ENCODE measurements around the gene ADRA2B. TPM values are rescaled to one million over a fixed set of nuclear protein-coding genes. Genes with fewer than 3 reads are reported as not detected.

ADRA2B gene
- total and polyA plus RNA-seq, 2 donors (not counting 3 experiments of a cell fraction or from before 2014, with no cell fraction given), result not detected

DNA sequence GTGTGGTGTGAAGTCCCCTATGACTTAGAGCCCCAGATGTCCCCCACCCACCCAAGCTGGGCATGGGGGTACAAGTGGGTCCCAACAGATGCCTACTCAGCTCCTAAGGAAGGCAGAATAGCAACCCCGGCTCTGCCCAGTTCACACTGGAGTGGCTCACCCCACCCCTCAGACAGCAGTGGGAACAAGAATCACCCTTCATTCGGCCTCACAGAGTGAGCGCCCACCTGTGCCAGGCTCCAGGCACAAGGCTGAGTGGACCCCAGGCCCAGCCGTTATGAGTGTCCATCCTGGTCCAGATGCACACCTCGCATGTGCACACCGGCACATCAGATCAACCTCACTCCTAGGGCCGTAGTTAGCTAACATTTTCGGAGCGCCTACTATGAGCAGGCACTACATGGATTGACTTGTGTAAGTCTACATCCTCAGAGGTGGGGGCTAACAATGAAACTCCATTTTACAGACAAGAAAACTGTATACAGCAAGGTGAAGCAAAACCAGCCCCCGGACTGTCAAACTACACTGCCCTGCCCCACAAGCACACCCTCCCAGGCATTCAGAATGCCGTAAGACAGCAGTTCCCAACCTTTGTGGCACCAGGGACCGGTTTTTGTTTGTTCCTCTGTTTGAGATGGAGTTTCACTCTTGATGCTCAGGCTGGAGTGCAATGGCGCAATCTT is 24.7 kb upstream of the ADRA2B start:
- no peaks in the 10 kb centered on the region for H4K20me1 ChIP-seq (replicated peaks; ENCODE audit: control insufficient read depth, extremely low read depth, insufficient read depth, low read length)
- no peak for DNase-seq (ENCODE audit: low read depth, low spot score)
- H3K36me3 ChIP-seq (ENCODE audit: control insufficient read depth in 2 of 2, extremely low read depth in 1 of 2, insufficient read depth in 2 of 2, low read length in 2 of 2), result no peaks in the 10 kb centered on the region
- no peak overlapping the region for H2AFZ ChIP-seq (ENCODE audit: low read depth, low read length)
- FAIRE-seq, result no peak
- no peak overlapping the region for H3K4me3 ChIP-seq (replicated peaks in 1 of 3; ENCODE audit: insufficient read depth in 1 of 3, low read depth in 1 of 3, low read length in 3 of 3)
- no peak for TF ChIP-seq CTCF (IDR thresholded peaks at IDR 0.05; ENCODE audit: extremely low read depth in 1 of 2, insufficient read depth in 1 of 2, low read depth in 1 of 2, low read length in 2 of 2)
- TF ChIP-seq, protein P1, sequence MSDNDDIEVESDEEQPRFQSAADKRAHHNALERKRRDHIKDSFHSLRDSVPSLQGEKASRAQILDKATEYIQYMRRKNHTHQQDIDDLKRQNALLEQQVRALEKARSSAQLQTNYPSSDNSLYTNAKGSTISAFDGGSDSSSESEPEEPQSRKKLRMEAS (IDR thresholded peaks at IDR 0.05; ENCODE audit: insufficient read depth, insufficient read length), result no peak
- no peak for TF ChIP-seq JUN (IDR thresholded peaks at IDR 0.05; ENCODE audit: borderline replicate concordance, insufficient read depth, insufficient read length, low read depth)
- TF ChIP-seq GATA2 (IDR thresholded peaks at IDR 0.05; ENCODE audit: insufficient read depth, insufficient read length, low read depth, low read length), result no peak
- no peak for TF ChIP-seq EZH2 (IDR thresholded peaks at IDR 0.05; ENCODE audit: borderline replicate concordance, low read depth, low read length, severe bottlenecking)
- TF ChIP-seq FOS (IDR thresholded peaks at IDR 0.05; ENCODE audit: borderline replicate concordance, insufficient read depth, low read length), result no peak
- TF ChIP-seq POLR2AphosphoS5 (IDR thresholded peaks at IDR 0.05; ENCODE audit: insufficient read depth, low read depth, low read length), result no peak
- TF ChIP-seq POLR2A (IDR thresholded peaks at IDR 0.05; ENCODE audit: low read depth, low read length), result no peak
- TF ChIP-seq MYC (IDR thresholded peaks at IDR 0.05; ENCODE audit: low read depth, low read length), result no peak
- H3K79me2 ChIP-seq (ENCODE audit: control insufficient read depth, insufficient read depth, low read length), result no peaks in the 10 kb centered on the region
- ChIA-PET POLR2A (no interaction called here), CTCF (interaction anchor here (6.0 kb wide), 1 partner anchor 34 kb away, joined by 208 read pairs; no protein-coding TSS in a partner anchor)
- no peak overlapping the region for H3K4me2 ChIP-seq (ENCODE audit: insufficient read depth, low read length)
- H3K4me1 ChIP-seq (ENCODE audit: control insufficient read depth, extremely low read depth, insufficient read depth, low read length), result no peaks in the 10 kb centered on the region
- no peak overlapping the region for H3K9ac ChIP-seq (replicated peaks; ENCODE audit: extremely low read depth, insufficient read depth, low read length)
- H3K27me3 ChIP-seq (ENCODE audit: control insufficient read depth in 2 of 2, insufficient read depth in 2 of 2, low read length in 2 of 2), result peaks cover 0 to 3% of the 10 kb centered on the region in 2 experiments
- no peak overlapping the region for H3K27ac ChIP-seq (ENCODE audit: insufficient read depth, low read depth, low read length)
- no peaks in the 10 kb centered on the region for H3K9me3 ChIP-seq (replicated peaks; ENCODE audit: control insufficient read depth, insufficient read depth, low read length)
- intact Hi-C loops (cut with micrococcal nuclease) (no loop called here), dilution Hi-C loops (cut with MboI; ENCODE audit: extremely low pct_ligation_motif_present, low sequenced_read_pairs) (no loop called here)
- no peaks in the 10 kb centered on the region for H3K9me1 ChIP-seq (replicated peaks; ENCODE audit: control insufficient read depth, extremely low read depth, insufficient read depth, low read length)
- no TSS peak for BruUV-seq (replicated peaks)

All from endothelial cell of umbilical vein (primary cell).